CD4-positive, alpha-beta memory T cell (primary cell): ENCODE data around the gene PPP1R27. TPM values are rescaled to one million over a fixed set of nuclear protein-coding genes. Genes with fewer than 3 reads are reported as not detected.

Experiments
- CTCF ChIA-PET: fragments of 350-600 bp; sonication (Branson Sonifier 250); formaldehyde crosslinking; loops from one replicate; lab custom pipeline; 2021; ENCODE audit warnings: inconsistent platforms; ENCODE audit not compliant: partially characterized antibody; lab: Charles Lee
- POLR2A ChIA-PET: fragments of 350-600 bp; sonication (Branson Sonifier 250); formaldehyde crosslinking; loops from one replicate; lab custom pipeline; 2021; ENCODE audit not compliant: partially characterized antibody; lab: Charles Lee
- DNase-seq, 5 donors: peaks; one replicate each; pipeline versions ENCODE4 v3.0.0 to v3.0.0-alpha.2; 2020 to 2022; ENCODE audit warnings: mixed read lengths in 1 of 5
- H3K27ac ChIP-seq: one replicate; pipeline ENCODE4 v1.7.0; 2013; ENCODE audit warnings: low read depth, low read length
- H3K27me3 ChIP-seq: 2 replicates; pipeline ENCODE4 v1.7.0; 2013; ENCODE audit warnings: mild to moderate bottlenecking, low read length, moderate library complexity; ENCODE audit not compliant: insufficient read depth
- H3K36me3 ChIP-seq: 2 replicates; pipeline ENCODE4 v1.7.0; 2013; ENCODE audit warnings: mild to moderate bottlenecking, low read length, moderate library complexity; ENCODE audit not compliant: insufficient read depth
- H3K4me1 ChIP-seq: 2 replicates; pipeline ENCODE4 v1.7.0; 2013; ENCODE audit warnings: mild to moderate bottlenecking, low read length, moderate library complexity; ENCODE audit not compliant: insufficient read depth
- H3K4me3 ChIP-seq, 2 donors: one replicate each; pipeline ENCODE4 v1.7.0; 2013; ENCODE audit warnings: low read length in 2 of 2, mild to moderate bottlenecking in 1 of 2
- H3K9me3 ChIP-seq, 2 donors: one replicate each; pipeline ENCODE4 v1.7.0; 2013; ENCODE audit warnings: low read length in 2 of 2, control low read depth in 1 of 2; ENCODE audit not compliant: control insufficient read depth in 1 of 2
- H3K27ac Mint-ChIP-seq, 7 donors: one replicate each; pipeline ENCODE4 v1.8.0; 2020 to 2021; ENCODE audit warnings: mixed read lengths in 7 of 7, mild to moderate bottlenecking in 6 of 7, inconsistent platforms in 3 of 7, moderate library complexity in 3 of 7
- H3K27me3 Mint-ChIP-seq, 2 donors: one replicate each; pipeline ENCODE4 v1.8.0; 2020 to 2021; ENCODE audit warnings: mixed read lengths in 2 of 2
- H3K36me3 Mint-ChIP-seq, 2 donors: one replicate each; pipeline ENCODE4 v1.8.0; 2020 to 2021; ENCODE audit warnings: mixed read lengths in 2 of 2, inconsistent platforms in 1 of 2, mild to moderate bottlenecking in 1 of 2
- H3K4me1 Mint-ChIP-seq, 4 donors: one replicate each; pipeline ENCODE4 v1.8.0; 2020 to 2021; ENCODE audit warnings: mixed read lengths in 4 of 4, mild to moderate bottlenecking in 1 of 4
- H3K4me3 Mint-ChIP-seq, 8 donors: one replicate each; pipeline ENCODE4 v1.8.0; 2020 to 2021; ENCODE audit warnings: mixed read lengths in 8 of 8, mild to moderate bottlenecking in 7 of 8, moderate library complexity in 6 of 8, inconsistent platforms in 3 of 8
- H3K9me3 Mint-ChIP-seq, 8 donors: one replicate each; pipeline ENCODE4 v1.8.0; 2020 to 2021; ENCODE audit warnings: mixed read lengths in 8 of 8, mild to moderate bottlenecking in 5 of 8, inconsistent platforms in 3 of 8, moderate library complexity in 1 of 8
- intact Hi-C: fragments of 100-400 bp; cut with micrococcal nuclease; formaldehyde crosslinking; loops from one replicate; pipeline ENCODE4 v1.15.1; 2023
- polyA plus RNA-seq, 2 donors: library from polyadenylated mRNA; unstranded; fragments of 300-500 nt; fragmentation: Illumina TruSeq; gene quantifications; one replicate each; pipeline ENCODE4 v1.2.3, GENCODE V29; 2021
- total RNA-seq, 2 experiments: library from RNA; stranded (reverse); gene quantifications; one replicate each; pipeline ENCODE4 v1.2.3, GENCODE V29; 2021

The PPP1R27 gene
- total and polyA plus RNA-seq, 4 experiments from 2014 or later, result 0.18 TPM; not detected in 3

DNA sequence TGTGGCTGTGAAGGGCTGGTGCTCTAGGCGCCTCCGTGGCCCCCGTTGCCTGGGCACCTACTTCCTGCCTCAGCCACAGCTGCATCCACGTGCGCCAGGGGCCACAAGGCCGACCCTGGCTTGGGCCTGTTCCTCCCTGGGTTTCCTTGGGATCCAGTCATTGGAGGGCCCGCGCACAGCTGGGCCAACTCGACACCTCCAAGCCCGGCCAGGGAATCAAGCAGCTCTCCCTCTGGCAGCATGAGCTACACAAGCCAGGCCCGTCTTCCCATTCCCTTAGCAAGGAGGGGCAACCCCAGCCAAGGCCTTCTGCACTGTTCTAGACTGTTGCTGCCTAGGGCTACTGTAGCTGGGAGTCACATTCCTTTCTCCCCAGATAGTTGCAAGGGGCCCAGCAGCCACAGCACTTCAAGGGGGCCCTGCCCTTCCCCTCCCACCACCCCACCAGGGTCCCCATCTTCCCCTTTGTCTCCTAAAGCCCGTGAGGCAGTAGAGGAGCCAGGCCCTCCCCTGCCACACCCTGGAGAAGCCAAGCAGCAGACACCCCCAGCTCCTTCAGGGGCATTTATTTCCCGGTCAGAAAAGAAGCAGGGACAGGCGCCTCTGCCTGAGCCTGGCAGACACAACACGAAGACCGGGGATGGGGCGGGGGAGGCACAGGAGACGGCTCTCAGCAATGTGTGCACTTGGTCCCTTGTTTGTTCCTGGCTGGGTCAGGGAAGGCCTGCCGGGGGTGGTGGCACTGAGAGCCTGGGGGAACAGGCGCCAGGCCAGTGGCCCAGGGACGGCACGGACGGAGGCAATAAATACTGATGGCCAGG is 32.5 kb upstream of the PPP1R27 start:
- Mint-ChIP-seq H3K9me3 (peaks cover 0 to 13% (median 0%) of the 10 kb centered on the region in 8 donors), H3K36me3 (peaks cover 8 to 35% of the 10 kb centered on the region in 2 donors), H3K27me3 (no peaks in the 10 kb centered on the region), H3K4me1 (peaks cover 16 to 53% (median 37%) of the 10 kb centered on the region in 4 donors), H3K27ac (peak overlapping the region; percentile 37 to 99 (median 68)), H3K4me3 (peak overlapping the region in 2 of 8 donors; percentile 54 to 59)
- Histone ChIP-seq H3K27me3 (no peaks in the 10 kb centered on the region), H3K36me3 (peaks cover 26% of the 10 kb centered on the region), H3K4me3 (no peak overlapping the region), H3K9me3 (no peaks in the 10 kb centered on the region), H3K4me1 (peaks cover 48% of the 10 kb centered on the region), H3K27ac (no peak overlapping the region)
- CTCF ChIA-PET, result interaction anchor here (1.0 kb wide), 1 partner anchor 45 kb away, joined by 3 read pairs; no protein-coding TSS in a partner anchor
- intact Hi-C loops, result loop anchor here (10.0 kb wide), 1 partner anchor 427 kb away; no protein-coding TSS in a partner anchor
- POLR2A ChIA-PET, result interaction anchor here (0.8 to 2.1 kb wide), 9 partner anchors 15 to 165 kb away, joined by 3 to 7 read pairs (median 4); partner anchors contain the start of genes MCRIP1, MRPL12 and NPB
- DNase-seq, result peak in 2 of 5 donors; percentile 22 to 23

DNA sequence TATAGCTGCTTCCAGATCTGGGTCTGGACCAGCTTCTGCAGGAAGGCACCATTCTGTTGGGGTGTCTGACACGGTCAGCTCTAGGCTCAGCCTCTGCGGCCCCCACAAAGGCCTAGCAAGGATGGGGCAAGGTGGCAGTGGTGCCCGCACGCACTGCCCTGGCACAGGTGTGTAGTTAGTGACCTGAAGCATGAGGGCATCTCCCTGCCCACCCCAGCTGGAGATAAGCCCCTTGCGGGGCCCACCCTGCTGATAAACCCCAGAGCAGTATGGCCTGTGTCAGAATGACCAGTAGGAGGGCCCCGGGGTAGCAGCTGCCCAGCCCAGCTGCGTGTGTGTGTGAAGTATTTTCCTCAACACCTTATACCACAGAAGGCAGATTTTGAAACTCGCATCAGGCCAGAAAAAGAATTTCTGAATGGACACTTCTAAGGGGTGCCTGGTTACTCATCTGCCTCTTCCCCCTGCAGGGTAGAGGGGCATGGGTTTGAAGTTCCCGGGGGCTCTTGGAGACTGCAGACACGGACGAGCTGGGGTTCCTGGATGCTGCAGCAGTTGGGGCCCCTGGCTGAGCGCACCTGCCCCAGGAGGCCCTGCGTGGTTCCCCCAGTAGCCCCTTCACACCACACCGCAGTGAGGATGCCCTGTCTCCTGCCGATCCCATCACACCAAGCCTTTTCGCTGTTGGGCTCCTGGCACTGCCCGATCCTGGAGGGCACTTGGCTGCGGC is 31.8 kb upstream of the PPP1R27 start:
- peak overlapping the region in 6 of 7 donors; percentile 37 to 99 (median 72) for H3K27ac Mint-ChIP-seq
- ChIA-PET POLR2A (interaction anchor here (0.8 to 2.1 kb wide), 12 partner anchors 12 to 164 kb away, joined by 3 to 7 read pairs (median 4); partner anchors contain the start of genes MCRIP1, MRPL12 and NPB), CTCF (interaction anchor here (1.0 kb wide), 1 partner anchor 44 kb away, joined by 3 read pairs; no protein-coding TSS in a partner anchor)
- Histone ChIP-seq H3K27ac (no peak overlapping the region), H3K4me3 (no peak overlapping the region), H3K4me1 (peaks cover 47% of the 10 kb centered on the region), H3K36me3 (peaks cover 26% of the 10 kb centered on the region), H3K27me3 (no peaks in the 10 kb centered on the region), H3K9me3 (no peaks in the 10 kb centered on the region)
- intact Hi-C loops, result loop anchor here (10.0 kb wide), 1 partner anchor 428 kb away; no protein-coding TSS in a partner anchor
- H3K27me3 Mint-ChIP-seq, result no peaks in the 10 kb centered on the region
- H3K4me1 Mint-ChIP-seq, result peaks cover 16 to 53% (median 36%) of the 10 kb centered on the region in 4 donors
- H3K4me3 Mint-ChIP-seq, result peak overlapping the region in 3 of 8 donors; percentile 15 to 59 (median 54)
- H3K9me3 Mint-ChIP-seq, result peaks cover 0 to 13% (median 0%) of the 10 kb centered on the region in 8 donors
- H3K36me3 Mint-ChIP-seq, result peaks cover 8 to 35% of the 10 kb centered on the region in 2 donors
- peak in 1 of 5 donors; percentile 34 for DNase-seq

DNA sequence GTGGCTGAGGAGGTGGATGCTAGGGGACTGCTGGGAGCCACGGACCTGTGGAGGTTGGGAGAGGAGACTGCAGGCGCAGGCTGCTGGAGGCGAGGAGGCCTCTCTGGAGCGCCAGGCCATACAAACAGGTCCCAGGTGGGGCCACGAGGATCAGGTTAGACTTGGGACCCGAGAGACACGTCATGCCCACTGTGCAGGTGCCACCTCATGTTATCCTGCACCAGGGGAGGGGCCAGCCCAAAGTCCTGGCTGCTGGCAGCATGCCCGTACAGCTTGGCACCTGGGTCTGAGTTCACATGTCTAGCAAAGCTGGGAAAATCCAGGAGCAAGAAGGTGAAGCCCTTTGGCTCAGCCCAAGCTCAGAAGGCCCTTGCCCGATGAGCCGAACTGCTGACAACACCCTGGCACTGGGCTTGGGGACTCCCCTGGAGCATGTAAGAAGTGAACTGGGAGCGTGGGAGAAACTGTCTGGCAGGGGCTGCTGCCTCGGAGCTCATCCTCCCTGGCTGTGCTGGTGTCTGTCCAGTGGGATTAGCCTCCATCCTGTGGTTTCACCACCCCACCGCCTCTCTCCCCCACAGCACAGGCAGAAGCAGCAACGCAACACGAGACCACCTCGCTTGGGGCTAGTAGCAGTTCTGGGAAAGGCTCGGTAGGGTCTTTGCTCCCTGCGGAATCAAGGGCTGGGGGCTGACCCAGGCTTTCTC is 31.0 kb upstream of the PPP1R27 start:
- Histone ChIP-seq H3K4me1 (peaks cover 50% of the 10 kb centered on the region), H3K9me3 (no peaks in the 10 kb centered on the region), H3K36me3 (peaks cover 26% of the 10 kb centered on the region), H3K27ac (no peak overlapping the region), H3K4me3 (no peak overlapping the region), H3K27me3 (no peaks in the 10 kb centered on the region)
- peaks cover 0 to 15% (median 0%) of the 10 kb centered on the region in 8 donors for H3K9me3 Mint-ChIP-seq
- POLR2A ChIA-PET, result interaction anchor here (0.9 to 2.1 kb wide), 8 partner anchors 11 to 163 kb away, joined by 3 to 7 read pairs (median 5); partner anchors contain the start of genes MCRIP1 and MRPL12
- H3K4me3 Mint-ChIP-seq, result peak overlapping the region in 2 of 8 donors; percentile 20 to 25
- peaks cover 0 to 2% of the 10 kb centered on the region in 2 donors for H3K27me3 Mint-ChIP-seq
- H3K27ac Mint-ChIP-seq, result peak overlapping the region in 4 of 7 donors; percentile 35 to 99 (median 77)
- peaks cover 8 to 37% of the 10 kb centered on the region in 2 donors for H3K36me3 Mint-ChIP-seq
- H3K4me1 Mint-ChIP-seq, result peaks cover 18 to 57% (median 39%) of the 10 kb centered on the region in 4 donors
- DNase-seq, result peak in 2 of 5 donors; percentile 14 to 32
- intact Hi-C loops, result loop anchor here (10.0 kb wide), 1 partner anchor 429 kb away; no protein-coding TSS in a partner anchor
- CTCF ChIA-PET, result no interaction called here

DNA sequence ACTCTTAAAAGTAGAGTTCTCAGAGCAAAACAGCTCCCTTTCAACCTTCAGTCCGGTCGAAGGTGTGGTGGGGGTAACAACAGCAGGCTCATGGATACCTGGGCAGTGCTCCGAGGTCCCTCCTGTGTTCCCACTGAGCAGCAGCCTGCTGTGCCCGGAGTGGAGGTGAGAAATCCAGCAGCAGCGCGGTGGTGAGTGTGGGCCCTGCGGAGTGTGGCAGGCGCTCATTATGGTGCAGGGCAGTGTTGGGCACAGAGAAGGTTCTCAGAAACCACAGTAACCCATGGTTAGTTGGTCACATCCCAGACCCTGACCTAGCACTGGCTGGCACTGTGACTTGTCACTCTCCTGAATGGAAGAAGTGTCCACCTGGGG is 30.5 kb upstream of the PPP1R27 start:
- H3K27me3 ChIP-seq, result no peaks in the 10 kb centered on the region
- intact Hi-C loops, result loop anchor here (10.0 kb wide), 1 partner anchor 429 kb away; no protein-coding TSS in a partner anchor
- Mint-ChIP-seq H3K4me1 (peaks cover 21 to 61% (median 40%) of the 10 kb centered on the region in 4 donors), H3K36me3 (peaks cover 8 to 40% of the 10 kb centered on the region in 2 donors), H3K9me3 (peaks cover 0 to 19% (median 0%) of the 10 kb centered on the region in 8 donors), H3K27ac (peak overlapping the region in 4 of 7 donors; percentile 35 to 99 (median 77)), H3K4me3 (peak overlapping the region in 1 of 8 donors; percentile 5), H3K27me3 (peaks cover 0 to 6% of the 10 kb centered on the region in 2 donors)
- ChIA-PET POLR2A (interaction anchor here (1.4 kb wide), 1 partner anchor 48 kb away, joined by 3 read pairs; no protein-coding TSS in a partner anchor), CTCF (no interaction called here)
- no peak overlapping the region for H3K27ac ChIP-seq
- peaks cover 26% of the 10 kb centered on the region for H3K36me3 ChIP-seq
- no peak for DNase-seq
- no peaks in the 10 kb centered on the region for H3K9me3 ChIP-seq
- H3K4me3 ChIP-seq, result no peak overlapping the region
- peaks cover 49% of the 10 kb centered on the region for H3K4me1 ChIP-seq

DNA sequence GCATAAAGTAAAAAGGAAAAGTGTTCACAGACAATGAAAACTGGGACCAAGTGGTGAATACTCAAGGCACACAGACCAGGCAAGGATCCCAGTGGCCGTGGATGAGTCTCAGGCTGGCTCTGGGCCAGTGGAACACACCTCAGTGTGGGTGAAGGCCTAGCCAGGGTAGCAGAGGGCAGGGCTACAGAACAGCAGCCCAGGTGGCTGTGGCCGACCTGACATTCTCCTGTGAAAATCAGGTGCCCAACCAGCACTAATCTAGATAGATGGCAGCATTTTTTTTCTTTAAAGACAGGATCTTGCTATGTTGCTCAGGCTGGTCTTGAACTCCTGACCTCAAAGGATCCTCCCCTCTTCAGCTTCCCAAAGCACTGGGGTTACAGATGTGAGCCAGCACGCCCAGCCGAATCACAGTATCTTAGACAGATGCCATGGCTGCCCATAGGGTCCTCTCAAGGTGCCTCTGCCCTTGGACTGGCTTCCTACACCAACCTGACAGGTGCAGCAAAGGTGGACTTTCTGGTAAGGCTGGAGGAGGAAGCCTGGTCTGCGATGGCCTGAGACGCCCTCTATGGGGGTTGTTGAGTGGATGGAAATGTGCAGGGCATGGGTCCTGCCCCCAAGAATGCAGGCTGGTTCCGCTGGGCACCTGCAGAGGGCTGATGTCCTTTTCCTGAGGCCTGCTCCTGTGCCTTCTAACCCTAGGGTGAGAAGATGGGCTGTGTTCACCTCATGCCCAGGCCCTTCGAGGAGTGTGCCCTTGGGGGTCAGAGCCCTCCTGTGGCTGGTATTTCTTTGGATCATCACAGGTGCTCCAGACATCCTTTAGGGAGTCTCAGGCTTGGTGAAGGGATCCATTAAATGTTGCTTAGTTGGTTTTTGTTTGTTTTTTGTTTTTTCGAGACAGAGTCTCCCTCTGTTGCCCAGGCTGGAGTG is 29.3 kb upstream of the PPP1R27 start:
- POLR2A ChIA-PET, result interaction anchor here (0.6 to 1.0 kb wide), 3 partner anchors 8 to 161 kb away, joined by 3 to 4 read pairs (median 3); partner anchors contain the start of genes MRPL12 and PCYT2
- CTCF ChIA-PET, result no interaction called here

More for the DNA sequence above, 29.3 kb upstream of the PPP1R27 start:
- DNase-seq, result no peak
- intact Hi-C loops, result loop anchor here (5.0 to 10.0 kb wide), 2 partner anchors 158 to 431 kb away; partner anchors contain the start of genes CENPX and LRRC45
- Mint-ChIP-seq H3K27me3 (peaks cover 0 to 6% of the 10 kb centered on the region in 2 donors), H3K36me3 (peaks cover 4 to 36% of the 10 kb centered on the region in 2 donors), H3K4me1 (peaks cover 21 to 59% (median 39%) of the 10 kb centered on the region in 4 donors), H3K27ac (peak overlapping the region; percentile 52 to 99 (median 87)), H3K9me3 (peaks cover 0 to 12% (median 0%) of the 10 kb centered on the region in 8 donors), H3K4me3 (peak overlapping the region in 5 of 8 donors; percentile 2 to 43 (median 20))
- Histone ChIP-seq H3K27me3 (no peaks in the 10 kb centered on the region), H3K4me3 (no peak overlapping the region), H3K9me3 (no peaks in the 10 kb centered on the region), H3K4me1 (peaks cover 45% of the 10 kb centered on the region), H3K27ac (no peak overlapping the region), H3K36me3 (peaks cover 15% of the 10 kb centered on the region)
